SK-MEL-5 (cell line): ENCODE results near the gene PNMA3. TPM values are rescaled to one million over a fixed set of nuclear protein-coding genes. Genes with fewer than 3 reads are reported as not detected.
A peak's percentile ranks its signal among the peaks of the same experiment; 100 is the strongest.
"Not testable (repeated sequence)": the region's sequence is repeated elsewhere in the genome, so short reads cannot be mapped to it uniquely, and the experiment has no call there.

ENCODE experiments used
- DNase-seq: peaks from one replicate; pipeline ENCODE4 v3.0.0-alpha.2; 2016; ENCODE audit warnings: low read depth, low spot score
- in situ Hi-C: cut with HindIII; loops from 2 replicates; pipeline ENCODE4 v1.10.0; 2016; ENCODE audit warnings: low sequenced_read_pairs, high pct_unique_total_duplicates, low pct_unique_long_range_greater_than_20kb
- polyA plus RNA-seq, 2 experiments: library from polyadenylated mRNA; depleted of rRNA; stranded (reverse); fragments of >200 nt; gene quantifications; 2 replicates each; pipeline ENCODE4 v1.2.3, GENCODE V29; 2015
- total RNA-seq: library from RNA; depleted of rRNA; stranded (reverse); fragments of >200 nt; shearing (Covaris generic); gene quantifications from 2 replicates; pipeline ENCODE4 v1.2.3, GENCODE V29; 2014; rRNA removed

Gene PNMA3
- 0.98 and 1.3 TPM in 2 replicates for total RNA-seq
- 0.76 and 0.81 TPM in 2 replicates for polyA plus RNA-seq (2015; cell fraction: cytosol; rRNA removed)
- polyA plus RNA-seq (2015; cell fraction: nucleus; rRNA removed), result 3.4 and 4.2 TPM in 2 replicates

DNA sequence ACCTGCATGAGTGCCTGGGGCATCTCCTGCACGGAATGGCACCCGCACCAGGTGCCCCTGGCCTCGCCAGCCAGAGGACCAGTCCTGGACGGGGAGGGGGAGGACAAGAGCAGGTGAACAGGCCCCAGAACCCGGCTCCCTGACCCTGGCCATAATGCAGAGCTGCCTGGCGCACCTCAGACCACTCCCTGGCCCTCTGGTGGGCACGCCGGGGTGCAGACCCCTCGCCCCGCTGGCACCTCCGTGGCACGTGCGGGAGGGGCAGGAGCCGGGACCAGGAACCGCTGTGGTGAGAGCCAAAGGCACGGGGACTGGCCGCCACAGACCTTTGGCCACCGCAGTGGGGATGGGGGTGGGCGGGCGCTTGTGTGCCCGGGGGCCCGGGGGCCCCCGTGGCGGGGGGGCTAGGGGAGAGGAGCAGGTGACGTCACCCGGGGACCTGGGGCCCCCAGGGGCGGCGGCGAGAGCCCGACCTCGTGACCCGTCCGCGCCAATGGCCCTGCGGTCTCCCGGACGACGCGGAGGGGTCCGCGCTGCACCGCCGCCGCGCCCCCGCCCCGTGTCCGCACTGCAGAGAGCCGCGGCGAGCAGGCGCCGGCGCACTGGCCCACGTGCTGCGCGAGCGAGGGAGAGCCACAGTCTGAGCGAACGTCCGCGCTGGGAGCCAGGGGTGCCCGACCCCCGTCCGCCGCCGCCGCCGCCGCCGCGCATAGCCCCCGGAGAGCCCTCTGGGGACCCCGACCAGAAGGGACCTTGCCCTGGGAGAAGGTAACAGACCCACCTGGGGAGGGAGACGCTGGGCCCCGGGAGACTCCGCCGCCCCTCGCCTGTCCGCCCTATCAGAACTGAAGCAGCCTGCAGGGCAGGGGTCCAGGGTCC is at the start of gene PNMA3:
PNMA3 (plus strand) TSS at position 600 of the 879 bp plus-strand sequence. CDS start 586 bp downstream, outside the sequence.
- no peak for DNase-seq
- in situ Hi-C loops, result no loop called here

DNA sequence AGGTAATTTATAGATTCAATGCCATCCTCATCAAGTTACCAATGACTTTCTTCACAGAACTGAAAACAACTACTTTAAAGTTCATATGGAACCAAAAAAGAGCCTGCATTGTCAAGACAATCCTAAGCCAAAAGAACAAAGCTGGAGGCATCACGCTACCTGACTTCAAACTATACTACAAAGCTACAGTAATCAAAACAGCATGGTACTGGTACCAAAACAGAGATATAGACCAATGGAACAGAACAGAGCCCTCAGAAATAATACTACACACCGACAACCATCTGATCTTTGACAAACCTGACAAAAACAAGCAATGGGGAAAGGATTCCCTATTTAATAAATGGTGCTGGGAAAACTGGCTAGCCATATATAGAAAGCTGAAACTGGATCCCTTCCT is 39.1 kb upstream of the PNMA3 start:
- in situ Hi-C loops, DNase-seq: not testable (repeated sequence)

- in situ Hi-C loops, result no loop called here
- DNase-seq, result no peak
Measured at GRCh38 chrX:153019166-153019565, 37.1 kb upstream of the PNMA3 start.

DNA sequence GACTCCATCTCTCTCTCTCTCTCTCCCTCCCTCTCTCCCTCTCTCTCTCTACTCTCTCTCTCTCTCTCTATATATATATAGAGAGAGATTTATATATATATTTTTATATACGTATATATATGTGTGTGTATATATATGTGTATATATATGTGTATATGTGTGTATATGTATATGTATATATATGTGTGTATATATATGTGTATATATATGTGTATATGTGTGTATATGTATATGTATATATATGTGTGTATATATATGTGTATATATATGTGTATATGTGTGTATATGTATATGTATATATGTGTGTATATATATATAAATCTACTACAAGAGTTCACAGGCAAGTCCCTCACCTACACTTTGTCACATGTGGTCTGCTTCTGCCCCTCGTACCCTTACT is 29.8 kb upstream of the PNMA3 start:
- in situ Hi-C loops, result not testable (repeated sequence)

DNA sequence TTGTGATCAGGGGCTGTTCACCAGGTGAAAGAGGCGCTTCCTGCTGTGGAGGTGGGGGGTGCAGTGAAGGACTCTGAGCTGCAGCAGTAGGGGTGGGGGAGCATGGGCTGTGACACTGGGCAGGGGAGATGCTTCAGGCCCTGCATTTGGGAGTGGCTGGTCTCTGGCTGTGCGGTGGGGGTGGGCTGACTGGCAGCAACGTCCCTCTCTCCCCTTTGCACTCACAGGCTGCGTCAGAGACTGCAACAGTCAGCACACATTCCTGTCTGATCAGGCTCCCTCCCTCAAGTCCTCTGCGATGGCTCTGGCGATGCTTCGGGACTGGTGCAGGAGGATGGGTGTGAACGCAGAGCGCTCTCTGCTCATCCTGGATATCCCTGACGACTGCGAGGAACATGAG is 27.8 kb upstream of the PNMA3 start:
- in situ Hi-C loops, DNase-seq: not testable (repeated sequence)

More for the DNA sequence above, 29.8 kb upstream of the PNMA3 start:
- DNase-seq, result not testable (repeated sequence)

GRCh38 chrX:153029162-153029561 is 27.1 kb upstream of the PNMA3 start:
- no peak for DNase-seq
- in situ Hi-C loops, result no loop called here

DNA sequence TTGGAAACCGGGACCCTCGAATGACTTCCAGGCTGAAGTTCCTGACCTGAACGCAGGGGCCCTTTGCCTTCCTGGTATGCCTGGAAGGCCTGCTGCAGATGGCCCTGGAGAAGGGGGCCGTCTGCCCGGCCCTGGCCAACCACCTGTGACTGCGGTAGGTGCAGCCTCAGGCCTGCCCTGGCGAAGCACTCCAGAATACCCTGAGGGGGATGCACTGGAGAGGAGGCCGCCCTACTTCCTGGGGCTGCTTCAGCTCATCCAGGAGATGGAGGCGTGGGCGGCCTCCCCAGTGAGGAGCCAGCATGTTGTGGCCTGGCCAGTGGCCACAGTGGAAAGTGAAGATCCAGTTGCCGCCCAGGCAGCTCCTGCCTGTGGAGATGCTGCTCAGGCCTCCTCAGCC is 26.4 kb upstream of the PNMA3 start:
- no peak for DNase-seq
- in situ Hi-C loops, result no loop called here

DNA sequence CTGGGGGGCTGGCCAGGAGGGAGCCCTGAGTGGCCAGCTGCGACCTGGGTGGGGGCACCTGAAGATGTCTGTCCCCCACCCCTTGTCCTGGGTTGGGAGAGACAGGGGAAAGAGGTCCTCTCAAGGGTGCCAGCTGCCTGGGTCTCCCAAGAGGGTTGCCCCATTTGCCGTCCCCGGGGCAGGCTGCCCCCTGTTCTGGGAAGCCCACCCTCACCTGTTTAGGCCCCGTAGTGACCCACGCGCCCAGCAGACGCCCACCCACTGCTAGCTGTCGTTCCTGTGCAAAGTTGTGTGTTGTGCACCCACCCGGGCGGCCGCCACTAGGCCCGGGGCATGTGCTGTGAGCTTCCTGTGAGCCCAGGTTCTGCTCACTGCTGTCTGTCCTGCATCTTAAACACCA is 25.5 kb upstream of the PNMA3 start:
- DNase-seq, result no peak
- in situ Hi-C loops, result no loop called here

- DNase-seq, result peak; percentile 56
- in situ Hi-C loops, result no loop called here
Measured at GRCh38 chrX:153032397-153033118, 23.7 kb upstream of the PNMA3 start.

- in situ Hi-C loops, result no loop called here
Measured at GRCh38 chrX:153049093-153049492, 7.2 kb upstream of the PNMA3 start.

DNA sequence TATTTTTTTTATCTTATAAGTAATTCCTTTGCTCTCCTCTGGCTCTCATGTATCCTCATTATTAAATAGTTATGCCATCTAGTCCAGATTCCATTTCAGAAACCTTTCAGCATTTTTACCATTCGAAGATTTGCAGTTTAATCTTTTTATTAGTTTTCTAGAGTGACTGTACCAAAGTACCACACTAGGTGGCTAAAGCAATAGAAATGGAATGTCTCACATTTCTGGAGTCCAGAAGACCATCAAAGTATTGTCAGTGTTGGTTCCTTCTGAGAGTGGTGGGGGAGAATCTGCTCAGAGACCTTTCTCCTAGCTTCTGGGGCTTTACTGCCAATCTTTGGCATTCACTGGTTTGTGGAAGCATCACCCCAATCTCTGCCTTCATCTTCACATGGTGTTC is 3.7 kb upstream of the PNMA3 start:
- in situ Hi-C loops, result no loop called here
- DNase-seq, result no peak

More at GRCh38 chrX:153049093-153049492, 7.2 kb upstream of the PNMA3 start:
- DNase-seq, result no peak

DNA sequence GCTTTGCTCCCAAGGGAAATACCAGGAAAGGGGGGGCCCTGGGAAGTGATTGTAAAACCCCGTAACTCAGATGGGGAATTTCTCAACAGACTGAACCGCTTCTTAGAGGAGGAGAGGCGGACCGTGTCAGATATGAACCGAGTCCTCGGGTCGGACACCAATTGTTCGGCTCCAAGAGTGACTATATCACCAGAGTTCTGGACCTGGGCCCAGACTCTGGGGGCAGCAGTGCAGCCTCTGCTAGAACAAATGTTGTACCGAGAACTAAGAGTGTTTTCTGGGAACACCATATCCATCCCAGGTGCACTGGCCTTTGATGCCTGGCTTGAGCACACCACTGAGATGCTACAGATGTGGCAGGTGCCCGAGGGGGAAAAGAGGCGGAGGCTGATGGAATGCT is 1.0 kb downstream of the PNMA3 start:
- DNase-seq, result no peak
- in situ Hi-C loops, result no loop called here

- DNase-seq, result no peak
- in situ Hi-C loops, result no loop called here
Measured at GRCh38 chrX:153059191-153060094, 3.2 kb downstream of the PNMA3 start.

GRCh38 chrX:153060095-153060445 is 3.8 kb downstream of the PNMA3 start:
- no peak for DNase-seq
- in situ Hi-C loops, result no loop called here

GRCh38 chrX:153061732-153062131 is 5.5 kb downstream of the PNMA3 start:
- no peak for DNase-seq
- in situ Hi-C loops, result no loop called here

GRCh38 chrX:153063315-153063714 is 7.0 kb downstream of the PNMA3 start:
- DNase-seq, result no peak
- in situ Hi-C loops, result no loop called here

GRCh38 chrX:153064061-153064460 is 7.8 kb downstream of the PNMA3 start:
- in situ Hi-C loops, result no loop called here
- no peak for DNase-seq

GRCh38 chrX:153065389-153065788 is 9.1 kb downstream of the PNMA3 start:
- DNase-seq, result no peak

More at GRCh38 chrX:153065389-153065788, 9.1 kb downstream of the PNMA3 start:
- in situ Hi-C loops, result no loop called here
